ENCODE measurements around the gene ANKRD65.

GRCh38 chr1:1402072-1402900 lies 18.8 kb downstream of the ANKRD65 start:
- no peak for TF ChIP-seq EZH2 (IDR thresholded peaks at IDR 0.05; ENCODE audit: borderline replicate concordance)
- TF ChIP-seq, protein P1, sequence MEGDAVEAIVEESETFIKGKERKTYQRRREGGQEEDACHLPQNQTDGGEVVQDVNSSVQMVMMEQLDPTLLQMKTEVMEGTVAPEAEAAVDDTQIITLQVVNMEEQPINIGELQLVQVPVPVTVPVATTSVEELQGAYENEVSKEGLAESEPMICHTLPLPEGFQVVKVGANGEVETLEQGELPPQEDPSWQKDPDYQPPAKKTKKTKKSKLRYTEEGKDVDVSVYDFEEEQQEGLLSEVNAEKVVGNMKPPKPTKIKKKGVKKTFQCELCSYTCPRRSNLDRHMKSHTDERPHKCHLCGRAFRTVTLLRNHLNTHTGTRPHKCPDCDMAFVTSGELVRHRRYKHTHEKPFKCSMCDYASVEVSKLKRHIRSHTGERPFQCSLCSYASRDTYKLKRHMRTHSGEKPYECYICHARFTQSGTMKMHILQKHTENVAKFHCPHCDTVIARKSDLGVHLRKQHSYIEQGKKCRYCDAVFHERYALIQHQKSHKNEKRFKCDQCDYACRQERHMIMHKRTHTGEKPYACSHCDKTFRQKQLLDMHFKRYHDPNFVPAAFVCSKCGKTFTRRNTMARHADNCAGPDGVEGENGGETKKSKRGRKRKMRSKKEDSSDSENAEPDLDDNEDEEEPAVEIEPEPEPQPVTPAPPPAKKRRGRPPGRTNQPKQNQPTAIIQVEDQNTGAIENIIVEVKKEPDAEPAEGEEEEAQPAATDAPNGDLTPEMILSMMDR (IDR thresholded peaks at IDR 0.05; ENCODE audit: poor library complexity), result peak; percentile 54

Measured in hepatocyte (in vitro differentiated cells).